Liver (tissue), 9 donors: Measurements from ENCODE around the gene FANCG. TPM values are rescaled to one million over a fixed set of nuclear protein-coding genes. Genes with fewer than 3 reads are reported as not detected.

ENCODE experiments used
- DNase-seq: peaks from one replicate; pipeline ENCODE4 v3.0.0-alpha.2; 2017; ENCODE audit warnings: low spot score
- H3K27ac ChIP-seq, 2 donors: one replicate each; pipeline ENCODE4 v1.7.0; 2013; ENCODE audit warnings: inconsistent platforms in 2 of 2, low read length in 2 of 2, control low read depth in 1 of 2, low read depth in 1 of 2, mild to moderate bottlenecking in 1 of 2
- H3K27me3 ChIP-seq, 4 donors: one replicate each; pipeline versions ENCODE4 v1.6.1 to v1.7.0; 2013; ENCODE audit warnings: low read length in 3 of 4, inconsistent platforms in 1 of 4, mild to moderate bottlenecking in 1 of 4, moderate library complexity in 1 of 4; ENCODE audit not compliant: control insufficient read depth in 4 of 4, insufficient read depth in 4 of 4
- H3K36me3 ChIP-seq, 4 donors: one replicate each; pipeline versions ENCODE4 v1.6.1 to v1.7.0; 2013; ENCODE audit warnings: low read length in 3 of 4, mild to moderate bottlenecking in 3 of 4, low read depth in 1 of 4, moderate library complexity in 1 of 4; ENCODE audit not compliant: control insufficient read depth in 4 of 4, insufficient read depth in 3 of 4
- H3K4me1 ChIP-seq, 4 donors: one replicate each; pipeline versions ENCODE4 v1.6.1 to v1.7.0; 2013; ENCODE audit warnings: low read length in 3 of 4, mild to moderate bottlenecking in 3 of 4, moderate library complexity in 1 of 4; ENCODE audit not compliant: control insufficient read depth in 4 of 4, insufficient read depth in 4 of 4
- H3K4me3 ChIP-seq, 3 donors: one replicate each; pipeline versions ENCODE4 v1.6.1 to v1.7.0; 2013; ENCODE audit warnings: low read length in 3 of 3, control low read depth in 1 of 3, low read depth in 1 of 3, mild to moderate bottlenecking in 1 of 3
- H3K9ac ChIP-seq, 2 donors: one replicate each; pipeline ENCODE4 v1.7.0; 2013; ENCODE audit warnings: low read length in 2 of 2, mild to moderate bottlenecking in 2 of 2, moderate library complexity in 2 of 2, control low read depth in 1 of 2, low read depth in 1 of 2
- H3K9me3 ChIP-seq, 4 donors: one replicate each; pipeline versions ENCODE4 v1.6.1 to v1.7.0; 2013; ENCODE audit warnings: low read length in 3 of 4; ENCODE audit not compliant: control insufficient read depth in 4 of 4
- ATF3 ChIP-seq: IDR thresholded peaks from 2 replicates; pipeline ENCODE4 v1.6.1; 2016; ENCODE audit warnings: antibody characterized with exemption
- EGR1 ChIP-seq, 2 donors: IDR thresholded peaks; 2 replicates each; pipeline ENCODE4 v1.6.1; 2016 to 2018; ENCODE audit warnings: antibody characterized with exemption in 2 of 2, low read depth in 2 of 2
- FOXA1 ChIP-seq: IDR thresholded peaks from 2 replicates; pipeline ENCODE4 v1.6.1; 2016; ENCODE audit warnings: antibody characterized with exemption
- GABPA ChIP-seq, 2 donors: IDR thresholded peaks in 1 of 2; conservative IDR thresholded peaks in 1 of 2; 2 replicates each; pipeline ENCODE4 v1.6.1; 2016; ENCODE audit warnings: antibody characterized with exemption in 2 of 2, mild to moderate bottlenecking in 1 of 2, moderate library complexity in 1 of 2
- HNF4A ChIP-seq, 2 donors: conservative IDR thresholded peaks; 2 replicates each; pipeline ENCODE4 v1.6.1; 2016; ENCODE audit warnings: antibody characterized with exemption in 2 of 2, mild to moderate bottlenecking in 2 of 2
- JUND ChIP-seq, 2 donors: IDR thresholded peaks; 2 replicates each; pipeline ENCODE4 v1.6.1; 2016; ENCODE audit warnings: antibody characterized with exemption in 2 of 2
- MAX ChIP-seq: IDR thresholded peaks from 2 replicates; pipeline ENCODE4 v1.6.1; 2016; ENCODE audit warnings: antibody characterized with exemption
- NR2F2 ChIP-seq: IDR thresholded peaks from 2 replicates; pipeline ENCODE4 v1.6.1; 2016; ENCODE audit warnings: antibody characterized with exemption
- RAD21 ChIP-seq, 2 donors: IDR thresholded peaks; 2 replicates each; pipeline ENCODE4 v1.6.1; 2016; ENCODE audit warnings: antibody characterized with exemption in 2 of 2, mild to moderate bottlenecking in 2 of 2
- REST ChIP-seq: IDR thresholded peaks from 2 replicates; pipeline ENCODE4 v1.6.1; 2016; ENCODE audit warnings: antibody characterized with exemption, mild to moderate bottlenecking
- RXRA ChIP-seq, 2 donors: IDR thresholded peaks; 2 replicates each; pipeline ENCODE4 v1.6.1; 2017 to 2018; ENCODE audit warnings: antibody characterized with exemption in 2 of 2, mild to moderate bottlenecking in 1 of 2
- TAF1 ChIP-seq: conservative IDR thresholded peaks from 2 replicates; pipeline ENCODE4 v1.6.1; 2016; ENCODE audit warnings: antibody characterized with exemption, mild to moderate bottlenecking
- YY1 ChIP-seq: IDR thresholded peaks from 2 replicates; pipeline ENCODE4 v1.6.1; 2016; ENCODE audit warnings: antibody characterized with exemption, mild to moderate bottlenecking
- ZBTB33 ChIP-seq: IDR thresholded peaks from 2 replicates; pipeline ENCODE4 v1.6.1; 2016; ENCODE audit warnings: antibody characterized with exemption
- WGBS: extraction: QIAGEN DNeasy Blood & Tissue Kit; methylation state at CpG from one replicate; pipeline ENCODE4 v1.1.7; 2013; 5-methylcytosine and 5-hydroxymethylcytosine counted together
- polyA plus RNA-seq, 2 donors: library from polyadenylated mRNA; stranded (reverse) in 1 of 2; unstranded in 1 of 2; fragments of 200-250 nt in 1 of 2; fragments of >200 nt in 1 of 2; fragmentation: Nextera tagmentation in 1 of 2; extraction: Ambion mirVana in 1 of 2; gene quantifications; one replicate each; pipeline versions ENCODE4 v1.2.1 to v1.2.3, GENCODE V29; 2013 to 2015
- total RNA-seq, 2 donors: library from RNA; depleted of rRNA; stranded (reverse); fragments of >200 nt; gene quantifications; one replicate each; pipeline ENCODE4 v1.2.3, GENCODE V29; 2014
- donor health status: healthy.
- donor health status: healthy.
- donor health status: healthy.
- donor health status: healthy.
- donor health status: healthy.

Gene FANCG
- total and polyA plus RNA-seq, 4 donors = 1.7 to 16.0 (median 4.0) TPM

GRCh38 chr9:35085078-35085477, 5.3 kb upstream of the FANCG start:
- no peak for TF ChIP-seq HNF4A (conservative IDR thresholded peaks at IDR 0.05)
- TF ChIP-seq ZBTB33 = no peak
- TF ChIP-seq GABPA (IDR thresholded peaks at IDR 0.05 in 1 of 2, conservative IDR thresholded peaks at IDR 0.05 in 1 of 2) = no peak
- no peak for TF ChIP-seq ATF3
- no peak for TF ChIP-seq MAX
- no peak for TF ChIP-seq YY1
- TF ChIP-seq RXRA (IDR thresholded peaks at IDR 0.05) = no peak
- TF ChIP-seq REST = no peak
- no peak for TF ChIP-seq JUND (IDR thresholded peaks at IDR 0.05)
- TF ChIP-seq EGR1 (IDR thresholded peaks at IDR 0.05; ENCODE audit: low read depth in 2 of 2) = no peak
- TF ChIP-seq TAF1 = no peak
- TF ChIP-seq NR2F2 = no peak
- no peak for TF ChIP-seq FOXA1
- H3K9me3 ChIP-seq = no peaks in the 10 kb centered on the region
- no peak overlapping the region for H3K9ac ChIP-seq
- H3K4me3 ChIP-seq = no peak overlapping the region
- WGBS = 84% methylated on average over 2 of the region's 2 CpGs
- H3K27me3 ChIP-seq = no peaks in the 10 kb centered on the region
- H3K36me3 ChIP-seq = peaks cover 2 to 28% (median 15%) of the 10 kb centered on the region in 4 donors
- H3K4me1 ChIP-seq = peaks cover 0 to 5% (median 3%) of the 10 kb centered on the region in 4 donors
- H3K27ac ChIP-seq = no peak overlapping the region
- DNase-seq = no peak

- Histone ChIP-seq H3K27ac (peak overlapping the region; percentile 32 to 75), H3K9me3 (no peaks in the 10 kb centered on the region), H3K9ac (peak overlapping the region; percentile 4 to 8), H3K4me3 (peak overlapping the region; percentile 88 to 95 (median 95)), H3K4me1 (peaks cover 2 to 17% (median 14%) of the 10 kb centered on the region in 4 donors), H3K27me3 (no peaks in the 10 kb centered on the region), H3K36me3 (peaks cover 0 to 5% (median 0%) of the 10 kb centered on the region in 4 donors)
- 18% methylated on average over 10 of the region's 10 CpGs for WGBS
- TF ChIP-seq ZBTB33 (no peak), MAX (no peak), GABPA (IDR thresholded peaks at IDR 0.05 in 1 of 2, conservative IDR thresholded peaks at IDR 0.05 in 1 of 2) (no peak), RAD21 (IDR thresholded peaks at IDR 0.05) (no peak), ATF3 (no peak), FOXA1 (no peak), YY1 (no peak), JUND (IDR thresholded peaks at IDR 0.05) (no peak), RXRA (IDR thresholded peaks at IDR 0.05) (no peak), HNF4A (conservative IDR thresholded peaks at IDR 0.05) (no peak)
- no peak for DNase-seq
Observed at GRCh38 chr9:35079041-35079425, 709 bp downstream of the FANCG start.
